ENCODE measurements around the gene MAML2. TPM values are rescaled to one million over a fixed set of nuclear protein-coding genes. Genes with fewer than 3 reads are reported as not detected.

MAML2 gene
- total and polyA plus RNA-seq, 2 of the 13 experiments (the other 11 are each of a cell fraction or from before 2014, with no cell fraction given) = 2.3 to 25.9 TPM

- TF ChIP-seq CSRNP1 (CRISPR knock-in tag; IDR thresholded peaks at IDR 0.05) = no peak
Measured at GRCh38 chr11:95991101-95991500, 351.9 kb downstream of the MAML2 start (continued).

DNA sequence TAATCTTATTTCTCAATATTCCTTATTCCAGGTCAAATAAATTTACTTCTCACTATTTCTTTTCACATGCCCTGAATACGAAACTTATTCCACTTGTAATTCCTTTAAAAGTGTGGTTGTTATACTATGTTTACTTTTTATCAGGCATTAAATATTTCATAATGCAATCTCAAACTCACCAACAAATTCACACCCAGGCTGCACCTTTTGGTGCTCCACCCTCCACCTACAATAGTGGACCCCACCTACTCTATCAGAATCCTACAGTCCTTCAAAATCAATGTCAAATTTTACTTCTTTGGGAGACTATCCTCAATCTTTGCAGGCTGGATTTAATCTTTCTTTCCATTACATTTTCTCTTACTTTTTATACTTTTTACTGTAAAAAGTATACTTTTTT lies 353.2 kb downstream of the MAML2 start:
- BruUV-seq (replicated peaks) = no TSS peak
- no peak overlapping the region for H3K4me3 ChIP-seq (replicated peaks in 1 of 3; ENCODE audit: insufficient read depth in 1 of 3, low read depth in 2 of 3, low read length in 3 of 3)
- no peak for TF ChIP-seq SAP130 (CRISPR knock-in tag; IDR thresholded peaks at IDR 0.05; ENCODE audit: low read depth)
- no peak for TF ChIP-seq NR3C1 (CRISPR knock-in tag; IDR thresholded peaks at IDR 0.05)
- TF ChIP-seq, protein P1, sequence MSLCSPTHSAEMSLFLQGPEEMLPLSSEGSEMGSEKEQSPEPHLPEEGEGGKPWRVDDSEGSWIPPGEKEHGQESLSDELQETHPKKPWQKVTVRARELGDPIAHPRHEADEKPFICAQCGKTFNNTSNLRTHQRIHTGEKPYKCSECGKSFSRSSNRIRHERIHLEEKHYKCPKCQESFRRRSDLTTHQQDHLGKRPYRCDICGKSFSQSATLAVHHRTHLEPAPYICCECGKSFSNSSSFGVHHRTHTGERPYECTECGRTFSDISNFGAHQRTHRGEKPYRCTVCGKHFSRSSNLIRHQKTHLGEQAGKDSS (CRISPR knock-in tag; IDR thresholded peaks at IDR 0.05; ENCODE audit: borderline replicate concordance, low read depth) = no peak
- TF ChIP-seq ZNF562 (CRISPR knock-in tag; IDR thresholded peaks at IDR 0.05; ENCODE audit: borderline replicate concordance) = no peak
- TF ChIP-seq CREB3 (CRISPR knock-in tag; IDR thresholded peaks at IDR 0.05) = no peak
- TF ChIP-seq, protein P2, sequence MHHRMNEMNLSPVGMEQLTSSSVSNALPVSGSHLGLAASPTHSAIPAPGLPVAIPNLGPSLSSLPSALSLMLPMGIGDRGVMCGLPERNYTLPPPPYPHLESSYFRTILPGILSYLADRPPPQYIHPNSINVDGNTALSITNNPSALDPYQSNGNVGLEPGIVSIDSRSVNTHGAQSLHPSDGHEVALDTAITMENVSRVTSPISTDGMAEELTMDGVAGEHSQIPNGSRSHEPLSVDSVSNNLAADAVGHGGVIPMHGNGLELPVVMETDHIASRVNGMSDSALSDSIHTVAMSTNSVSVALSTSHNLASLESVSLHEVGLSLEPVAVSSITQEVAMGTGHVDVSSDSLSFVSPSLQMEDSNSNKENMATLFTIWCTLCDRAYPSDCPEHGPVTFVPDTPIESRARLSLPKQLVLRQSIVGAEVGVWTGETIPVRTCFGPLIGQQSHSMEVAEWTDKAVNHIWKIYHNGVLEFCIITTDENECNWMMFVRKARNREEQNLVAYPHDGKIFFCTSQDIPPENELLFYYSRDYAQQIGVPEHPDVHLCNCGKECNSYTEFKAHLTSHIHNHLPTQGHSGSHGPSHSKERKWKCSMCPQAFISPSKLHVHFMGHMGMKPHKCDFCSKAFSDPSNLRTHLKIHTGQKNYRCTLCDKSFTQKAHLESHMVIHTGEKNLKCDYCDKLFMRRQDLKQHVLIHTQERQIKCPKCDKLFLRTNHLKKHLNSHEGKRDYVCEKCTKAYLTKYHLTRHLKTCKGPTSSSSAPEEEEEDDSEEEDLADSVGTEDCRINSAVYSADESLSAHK (CRISPR knock-in tag; IDR thresholded peaks at IDR 0.05; ENCODE audit: borderline replicate concordance) = no peak
- TF ChIP-seq AKAP8 (CRISPR knock-in tag; IDR thresholded peaks at IDR 0.05) = no peak
- no peak for TF ChIP-seq ZKSCAN5 (CRISPR knock-in tag; IDR thresholded peaks at IDR 0.05)
- no peak for TF ChIP-seq MED8 (CRISPR knock-in tag; IDR thresholded peaks at IDR 0.05; ENCODE audit: insufficient replicate concordance)
- no peak for TF ChIP-seq ZNF552 (CRISPR knock-in tag; IDR thresholded peaks at IDR 0.05; ENCODE audit: borderline replicate concordance)
- TF ChIP-seq ZNF570 (CRISPR knock-in tag; IDR thresholded peaks at IDR 0.05; ENCODE audit: borderline replicate concordance) = no peak
- TF ChIP-seq PHF21A (CRISPR knock-in tag; IDR thresholded peaks at IDR 0.05) = no peak
- TF ChIP-seq BHLHE40 (IDR thresholded peaks at IDR 0.05; ENCODE audit: low read length) = no peak
- ChIA-PET POLR2A (no interaction called here), CTCF (ENCODE audit: low intra/inter-chr PET ratio, low total read pairs) (no interaction called here)
- no peak overlapping the region for H3K27ac ChIP-seq (ENCODE audit: extremely low read length, insufficient read depth, low read length)
- intact Hi-C loops (cut with micrococcal nuclease; ENCODE audit: unreplicated experiment) (no loop called here), in situ Hi-C loops (cut with HindIII; ENCODE audit: extremely low pct_ligation_motif_present, low pct_unique_long_range_greater_than_20kb) (no loop called here)
- no peaks in the 10 kb centered on the region for H3K79me2 ChIP-seq (ENCODE audit: insufficient read depth, low read length)
- H3K4me1 ChIP-seq (ENCODE audit: insufficient read depth, low read length) = peaks cover 21% of the 10 kb centered on the region
- H3K9ac ChIP-seq (ENCODE audit: insufficient read depth, low read depth, low read length) = no peak overlapping the region
- FAIRE-seq = no peak
- H4K20me1 ChIP-seq (ENCODE audit: insufficient read depth, low read length) = no peaks in the 10 kb centered on the region
- no peak for ATAC-seq
- no peak overlapping the region for H2AFZ ChIP-seq (ENCODE audit: low read length)
- WGBS (ENCODE audit: low lambda C conversion rate) = 94% methylated on average over 1 of the region's 1 CpG
- no peak overlapping the region for H3K4me2 ChIP-seq (ENCODE audit: low read depth, low read length)
- DNase-seq (ENCODE audit: low spot score) = no peak
- no peaks in the 10 kb centered on the region for H3K27me3 ChIP-seq (ENCODE audit: control insufficient read depth in 1 of 2, insufficient read depth in 2 of 2, low read length in 2 of 2)
- peaks cover 8 to 52% of the 10 kb centered on the region in 2 experiments for H3K36me3 ChIP-seq (replicated peaks in 1 of 2; ENCODE audit: control insufficient read depth in 1 of 2, insufficient read depth in 2 of 2, low read length in 2 of 2)
- no peaks in the 10 kb centered on the region for H3K9me3 ChIP-seq (ENCODE audit: low read length)
